AML-193 (cell line): ENCODE data around the gene CDK17.
"Not testable (repeated sequence)": the region's sequence is repeated elsewhere in the genome, so short reads cannot be mapped to it uniquely, and the experiment has no call there.

Experiments used
- DNase-seq, 2 experiments: peaks; one replicate each; lab custom pipeline; 2025; lab: John Stamatoyannopoulos, UW

Gene CDK17

GRCh38 chr12:96354326-96354725 lies 45.9 kb downstream of the CDK17 start:
- DNase-seq = no peak

- DNase-seq = no peak
Observed at GRCh38 chr12:96352161-96352835, 47.9 kb downstream of the CDK17 start.

GRCh38 chr12:96350982-96351381 lies 49.3 kb downstream of the CDK17 start:
- DNase-seq = peak; percentile 78 to 83

GRCh38 chr12:96347130-96347699 lies 53.0 kb downstream of the CDK17 start:
- DNase-seq = no peak

GRCh38 chr12:96346716-96347115 lies 53.5 kb downstream of the CDK17 start:
- not testable (repeated sequence) for DNase-seq

- DNase-seq = no peak
Observed at GRCh38 chr12:96344124-96344695, 56.0 kb downstream of the CDK17 start.

GRCh38 chr12:96343347-96343954 lies 56.8 kb downstream of the CDK17 start:
- DNase-seq = no peak

- not testable (repeated sequence) for DNase-seq
Observed at GRCh38 chr12:96339666-96340065, 60.6 kb downstream of the CDK17 start.

GRCh38 chr12:96338852-96339471 lies 61.3 kb downstream of the CDK17 start:
- no peak for DNase-seq

- no peak for DNase-seq
Observed at GRCh38 chr12:96337953-96338352, 62.3 kb downstream of the CDK17 start.

- DNase-seq = no peak
Observed at GRCh38 chr12:96336489-96336888, 63.8 kb downstream of the CDK17 start.

GRCh38 chr12:96335270-96335669 lies 65.0 kb downstream of the CDK17 start:
- no peak for DNase-seq

GRCh38 chr12:96334502-96334901 lies 65.7 kb downstream of the CDK17 start:
- no peak for DNase-seq

- DNase-seq = no peak
Observed at GRCh38 chr12:96329545-96329944, 70.7 kb downstream of the CDK17 start.

GRCh38 chr12:96329018-96329417 lies 71.2 kb downstream of the CDK17 start:
- DNase-seq = no peak

GRCh38 chr12:96327889-96328288 lies 72.3 kb downstream of the CDK17 start:
- DNase-seq = no peak

- no peak for DNase-seq
Observed at GRCh38 chr12:96327346-96327745, 72.9 kb downstream of the CDK17 start.

GRCh38 chr12:96326628-96327227 lies 73.5 kb downstream of the CDK17 start:
- no peak for DNase-seq

GRCh38 chr12:96323906-96324305 lies 76.3 kb downstream of the CDK17 start:
- no peak for DNase-seq

GRCh38 chr12:96322720-96323119 lies 77.5 kb downstream of the CDK17 start:
- DNase-seq = no peak

GRCh38 chr12:96321941-96322340 lies 78.3 kb downstream of the CDK17 start:
- no peak for DNase-seq

GRCh38 chr12:96317801-96318200 lies 82.4 kb downstream of the CDK17 start:
- not testable (repeated sequence) for DNase-seq
